HG03039 (cell line): ENCODE measurements around the gene SIAE.

Experiments used
- ATAC-seq: cut with Tn5 transposase; IDR thresholded peaks from one replicate; pipeline ENCODE4 v1.9.1; 2021; ENCODE audit warnings: mild to moderate bottlenecking, moderate library complexity; ENCODE audit not compliant: unreplicated experiment

The SIAE gene, protein sequence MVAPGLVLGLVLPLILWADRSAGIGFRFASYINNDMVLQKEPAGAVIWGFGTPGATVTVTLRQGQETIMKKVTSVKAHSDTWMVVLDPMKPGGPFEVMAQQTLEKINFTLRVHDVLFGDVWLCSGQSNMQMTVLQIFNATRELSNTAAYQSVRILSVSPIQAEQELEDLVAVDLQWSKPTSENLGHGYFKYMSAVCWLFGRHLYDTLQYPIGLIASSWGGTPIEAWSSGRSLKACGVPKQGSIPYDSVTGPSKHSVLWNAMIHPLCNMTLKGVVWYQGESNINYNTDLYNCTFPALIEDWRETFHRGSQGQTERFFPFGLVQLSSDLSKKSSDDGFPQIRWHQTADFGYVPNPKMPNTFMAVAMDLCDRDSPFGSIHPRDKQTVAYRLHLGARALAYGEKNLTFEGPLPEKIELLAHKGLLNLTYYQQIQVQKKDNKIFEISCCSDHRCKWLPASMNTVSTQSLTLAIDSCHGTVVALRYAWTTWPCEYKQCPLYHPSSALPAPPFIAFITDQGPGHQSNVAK

DNA sequence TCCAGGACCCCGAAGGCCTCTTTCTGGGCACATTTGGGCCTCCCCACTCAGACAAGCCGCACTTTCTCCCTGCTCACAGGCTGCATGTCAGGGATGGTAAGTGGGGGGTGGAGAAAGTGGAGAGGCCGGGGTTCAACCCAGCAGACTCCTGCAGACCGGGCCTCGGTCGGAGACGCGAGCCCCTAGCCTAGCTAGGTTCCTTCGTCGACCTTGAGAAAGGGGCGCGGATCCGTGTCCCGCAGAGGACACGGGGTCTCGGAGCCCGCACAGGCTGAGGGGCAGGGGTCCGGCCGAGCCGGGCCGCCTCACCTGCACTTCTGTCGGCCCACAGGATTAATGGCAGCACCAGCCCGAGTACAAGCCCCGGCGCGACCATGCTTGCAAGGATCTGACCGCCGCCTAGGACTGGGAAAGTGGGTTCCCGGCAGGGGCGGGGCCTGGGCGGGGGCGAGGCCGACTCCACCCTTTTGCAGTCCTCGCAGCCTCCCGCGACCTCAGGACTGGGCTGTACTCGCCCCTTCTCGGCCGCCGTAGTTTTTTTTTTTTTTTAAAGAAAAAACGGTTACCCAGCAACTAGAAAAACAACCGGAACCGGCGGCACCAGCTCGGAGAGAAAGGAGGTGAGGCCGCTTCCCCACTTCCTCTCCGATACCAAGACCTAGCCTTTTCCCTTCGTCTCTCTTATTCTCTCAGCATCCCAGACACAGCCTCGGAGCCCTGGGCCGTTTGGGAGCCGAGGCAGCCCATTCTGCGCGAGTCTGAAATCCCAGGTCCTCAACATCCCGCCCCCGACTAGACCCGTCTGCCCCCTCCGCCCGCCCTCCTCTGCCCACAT, at the start of gene SIAE, which contains the start of gene SPA17:
SIAE (minus strand) TSS at position 407 of the 835 bp plus-strand sequence; CDS start at position 376, 31 bp downstream.
SPA17 (plus strand) TSS at position 572 of the 835 bp plus-strand sequence. CDS start 1,361 bp downstream, outside the sequence.
- ATAC-seq, result peak; percentile 81

DNA sequence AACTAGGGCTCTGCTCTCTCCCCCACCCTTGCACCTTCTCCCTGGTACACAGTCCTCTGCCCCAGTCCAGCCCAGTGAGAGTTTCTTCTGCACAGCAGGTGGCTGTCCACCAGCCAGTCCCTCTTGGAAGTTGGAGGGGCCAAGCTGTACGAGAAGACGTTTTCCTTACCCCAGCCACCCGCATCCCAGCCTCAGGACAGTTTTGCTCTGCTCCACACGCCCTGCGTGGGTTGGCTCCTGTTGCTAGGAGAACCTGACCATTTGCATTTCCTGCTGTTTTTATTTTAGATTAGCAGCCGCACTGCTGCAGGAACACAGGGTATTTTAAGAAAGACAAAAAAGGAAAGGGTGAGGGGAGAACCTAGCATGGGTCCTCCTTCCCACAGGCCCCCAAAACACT, 48.6 kb upstream of the SIAE start:
- no peak for ATAC-seq

DNA sequence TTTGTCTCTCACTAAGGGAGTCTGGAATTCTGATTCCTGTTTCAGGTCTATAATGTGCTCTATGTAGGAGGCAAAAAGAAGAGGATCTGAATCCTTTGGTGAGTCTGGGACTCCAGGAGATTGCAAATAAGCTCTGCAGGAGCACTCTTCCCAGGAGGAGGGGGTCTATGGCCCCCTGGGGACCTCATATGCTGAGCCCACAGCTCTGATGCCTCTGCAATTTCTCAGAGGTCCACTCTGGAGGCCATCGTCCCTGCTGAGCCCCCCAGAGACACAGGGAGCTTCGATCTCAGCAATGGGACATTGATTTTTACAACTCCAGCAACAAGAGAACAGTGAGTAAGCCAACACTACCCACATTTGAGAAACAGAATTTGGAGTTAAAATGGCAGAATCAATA, 46.0 kb upstream of the SIAE start:
- no peak for ATAC-seq

DNA sequence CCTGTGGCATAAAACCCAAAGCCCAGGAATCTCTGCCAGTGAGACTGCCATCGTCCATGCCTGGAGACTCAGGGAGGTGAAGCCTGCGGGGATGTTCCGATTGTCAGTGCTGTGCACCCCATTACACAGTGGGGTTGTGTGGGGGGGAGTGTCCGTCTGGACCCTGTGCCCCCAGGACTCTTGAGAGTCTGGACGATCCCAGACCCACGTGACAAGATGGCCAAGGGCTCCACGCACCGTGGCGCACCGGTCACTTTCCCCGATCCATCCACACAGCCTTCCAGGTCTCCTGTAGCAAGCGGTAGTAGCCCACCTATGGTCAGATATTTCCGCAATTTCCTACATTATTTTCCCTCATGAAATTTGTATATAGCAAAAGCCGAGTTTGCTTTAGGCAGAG, 45.3 kb upstream of the SIAE start:
- no peak for ATAC-seq

DNA sequence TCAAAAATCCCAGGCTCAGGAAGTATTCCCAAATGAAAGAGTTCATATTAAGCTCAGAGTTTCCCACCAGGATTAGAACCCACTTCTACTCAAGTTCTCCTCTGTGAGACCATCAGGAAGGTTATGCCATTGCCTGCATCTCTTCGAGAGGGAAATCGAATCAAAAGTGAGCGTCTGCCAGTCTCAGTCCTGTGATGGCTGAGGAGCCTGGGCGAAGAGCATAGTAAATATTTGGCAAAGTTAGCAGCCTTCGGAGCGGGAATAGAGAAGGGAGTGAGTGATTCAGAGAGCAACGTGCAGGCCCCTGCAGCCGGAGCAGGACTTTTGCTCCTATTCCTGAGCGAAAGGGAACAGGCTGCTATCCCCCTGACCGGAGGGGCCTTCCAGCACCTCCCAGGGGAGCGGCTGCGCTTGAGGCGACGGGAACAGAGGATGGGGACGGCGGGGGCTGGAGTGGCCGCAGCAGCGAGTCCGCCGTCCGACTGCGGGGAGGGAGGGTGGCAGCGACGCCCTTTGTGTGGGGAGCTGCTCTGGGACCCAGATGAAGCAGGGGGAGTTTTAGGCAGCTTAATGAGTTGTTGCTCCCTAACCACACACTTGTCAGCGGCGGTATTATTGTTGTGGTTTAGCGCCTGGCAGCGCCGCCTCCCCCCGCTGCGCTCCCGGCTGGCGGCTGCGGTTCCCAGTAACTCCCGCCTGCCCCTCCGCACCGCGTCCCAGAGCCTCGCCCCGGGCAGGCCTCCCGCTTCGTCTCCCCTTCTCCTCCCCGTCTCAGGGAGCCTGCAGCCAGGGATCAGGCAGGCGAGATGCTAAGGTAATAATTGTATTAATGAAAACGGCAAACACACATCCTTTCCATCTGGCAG, 44.5 kb upstream of the SIAE start:
- ATAC-seq, result no peak

DNA sequence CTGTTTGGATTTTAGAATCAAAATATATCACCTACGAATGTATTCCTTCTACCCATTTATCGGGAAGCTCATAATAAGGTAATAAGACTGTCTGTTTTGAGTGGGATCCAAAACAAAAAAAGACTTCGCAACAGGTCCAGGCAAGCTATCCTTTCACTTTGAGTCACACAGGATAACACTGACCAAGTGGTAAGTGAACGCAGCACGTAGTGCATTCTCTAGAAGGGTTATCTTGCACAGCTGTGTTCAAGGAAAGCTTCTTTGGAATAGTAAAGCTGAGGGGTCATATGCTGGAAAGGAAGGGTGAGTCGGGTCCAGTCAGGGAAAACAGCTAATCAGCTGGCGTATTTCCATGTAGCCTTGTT, 43.9 kb upstream of the SIAE start:
- ATAC-seq, result no peak

DNA sequence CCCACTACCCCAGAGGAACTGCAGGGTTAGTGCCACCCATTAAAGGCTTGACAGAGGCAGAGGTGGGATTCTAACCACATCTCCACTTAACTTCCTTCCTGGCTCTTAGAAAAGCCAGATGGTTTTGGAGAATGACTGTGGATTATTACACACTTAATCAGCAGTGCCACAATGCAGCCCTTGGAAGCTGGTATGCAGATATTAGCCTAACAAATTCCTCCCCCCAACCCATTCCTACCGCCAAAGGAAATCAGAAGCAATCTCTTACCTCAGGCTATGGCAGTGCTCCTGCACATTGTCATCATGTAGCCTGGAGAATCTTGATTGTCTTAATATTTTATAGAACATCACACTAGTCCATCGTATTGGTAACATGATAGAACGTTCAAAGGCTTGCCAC, 43.1 kb upstream of the SIAE start:
- ATAC-seq, result no peak

DNA sequence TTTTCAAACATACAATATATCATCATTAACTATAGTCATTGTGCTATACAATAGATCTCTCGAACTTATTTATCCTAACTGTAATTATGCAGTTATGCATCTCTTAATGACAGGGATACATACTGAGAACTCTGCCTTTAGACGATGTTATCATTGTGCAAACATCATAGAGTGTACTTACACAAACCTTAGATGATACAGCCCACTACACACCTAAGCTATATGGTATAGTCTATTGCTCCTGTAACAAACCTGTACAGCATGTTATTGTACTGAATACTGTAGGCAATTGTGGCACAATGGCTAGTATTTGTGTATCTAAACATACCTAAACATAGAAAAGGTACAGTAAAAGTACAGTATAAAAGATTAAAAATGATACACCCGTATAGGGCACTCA, 38.9 kb upstream of the SIAE start:
- ATAC-seq, result no peak

DNA sequence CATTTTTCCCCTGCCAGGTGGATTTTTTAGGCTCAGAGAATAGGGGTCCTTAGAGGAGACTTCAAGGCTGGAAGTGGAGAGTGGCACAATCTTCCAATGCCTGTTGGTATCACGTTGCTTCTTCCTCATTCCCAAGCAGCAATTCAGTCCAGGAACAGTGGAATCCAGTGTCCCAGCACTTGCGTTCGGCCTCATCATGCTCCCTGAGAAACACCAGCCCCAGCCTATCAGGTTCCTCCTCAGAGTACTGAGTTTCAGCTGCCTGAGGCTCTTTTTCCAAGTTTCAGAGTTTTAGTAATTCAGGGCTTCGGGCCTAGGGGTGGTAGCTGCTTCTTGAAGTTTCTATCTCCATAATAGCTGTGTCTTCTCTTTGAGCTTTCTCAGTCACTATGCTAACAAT, 34.3 kb upstream of the SIAE start:
- no peak for ATAC-seq

DNA sequence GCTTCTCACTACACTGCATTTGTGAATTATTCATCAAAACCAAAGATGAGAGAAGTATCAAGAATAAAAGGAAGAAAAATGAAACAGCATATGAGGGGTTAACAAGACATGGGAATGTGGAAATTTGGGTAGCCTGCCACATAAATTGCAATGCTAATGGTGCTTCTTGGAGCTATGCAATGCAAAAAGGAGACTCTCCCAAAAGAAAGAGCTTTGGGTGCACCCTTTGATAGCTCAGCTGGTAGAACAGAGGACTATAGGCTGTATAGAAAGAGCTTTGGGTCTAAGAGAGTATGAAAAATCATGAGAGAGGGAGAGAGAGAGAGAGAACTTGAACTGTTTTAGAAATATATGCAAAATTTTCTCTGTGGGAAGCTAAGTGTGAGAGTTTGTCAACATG, 26.5 kb upstream of the SIAE start:
- no peak for ATAC-seq

DNA sequence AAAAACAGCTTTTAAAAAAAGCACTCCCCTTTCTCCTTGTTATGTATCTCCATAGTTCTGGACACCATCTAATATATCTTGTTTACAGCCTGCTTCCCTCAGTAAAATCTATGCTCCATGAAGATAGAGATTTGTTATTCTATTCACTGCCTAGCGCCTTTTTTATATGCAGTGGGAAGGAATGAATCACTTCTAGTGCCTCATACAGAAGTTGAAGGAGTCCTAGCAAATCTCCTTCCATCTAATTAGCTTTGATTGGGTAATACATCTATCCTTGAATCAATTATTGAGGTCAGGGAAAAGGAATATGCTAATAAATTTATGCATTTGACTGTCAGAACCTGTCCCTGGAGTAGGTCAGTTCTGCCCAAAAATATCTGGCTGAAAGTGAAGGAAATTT, 26.0 kb upstream of the SIAE start:
- ATAC-seq, result no peak

DNA sequence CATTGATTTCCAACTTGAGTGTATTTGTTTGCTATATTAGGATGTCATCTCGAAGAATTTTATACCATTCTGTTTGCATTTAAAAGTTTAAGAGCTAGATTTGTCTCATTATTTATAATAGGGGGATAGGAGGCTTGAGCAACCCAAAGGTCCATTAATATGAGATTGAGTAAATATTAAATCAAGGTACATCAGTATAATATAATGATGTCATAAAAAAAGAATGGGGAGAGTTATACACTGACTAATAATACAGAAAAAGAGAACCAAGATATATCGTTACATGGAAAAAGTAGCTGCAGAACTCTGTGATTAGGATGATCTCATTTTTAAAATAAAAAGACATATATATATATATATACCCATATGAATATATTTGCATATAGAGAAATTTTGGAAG, 19.6 kb upstream of the SIAE start:
- ATAC-seq, result no peak

DNA sequence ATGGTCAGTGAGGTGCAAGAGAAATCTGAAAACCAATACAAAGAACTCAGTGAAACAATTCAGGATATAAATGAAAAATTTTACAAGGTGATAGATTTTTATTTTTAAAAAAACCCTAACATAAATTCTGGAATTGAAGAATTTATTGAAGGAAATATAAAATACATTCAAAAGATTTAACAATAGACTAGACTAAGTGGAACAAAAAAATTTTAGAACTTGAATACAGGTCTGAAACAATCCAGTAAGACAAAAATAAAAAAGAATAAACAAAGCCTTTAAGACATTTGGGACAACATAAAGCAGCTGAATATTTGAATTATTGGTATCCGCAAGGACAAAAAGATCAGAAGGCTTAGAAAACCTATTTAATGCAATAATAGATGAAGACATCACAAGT, 8.9 kb upstream of the SIAE start:
- ATAC-seq, result no peak

DNA sequence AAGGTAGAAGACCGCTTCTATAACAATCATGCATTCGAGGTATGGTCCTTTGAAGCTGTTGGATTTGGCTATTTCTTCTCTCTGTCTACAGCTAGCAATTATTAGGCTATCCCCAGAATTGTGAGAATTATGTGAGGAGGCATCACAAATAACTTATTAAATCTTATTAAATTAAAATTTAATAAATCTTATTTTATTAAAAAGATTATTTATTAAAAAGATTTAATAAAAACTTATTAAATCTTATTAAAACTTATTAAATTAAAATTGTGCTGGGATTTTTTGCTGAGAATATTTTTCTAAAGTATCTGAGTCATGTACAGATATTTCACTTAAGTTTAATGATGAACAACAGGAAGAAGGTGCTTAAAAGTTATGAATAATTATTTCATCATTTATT, 7.9 kb upstream of the SIAE start:
- ATAC-seq, result no peak

DNA sequence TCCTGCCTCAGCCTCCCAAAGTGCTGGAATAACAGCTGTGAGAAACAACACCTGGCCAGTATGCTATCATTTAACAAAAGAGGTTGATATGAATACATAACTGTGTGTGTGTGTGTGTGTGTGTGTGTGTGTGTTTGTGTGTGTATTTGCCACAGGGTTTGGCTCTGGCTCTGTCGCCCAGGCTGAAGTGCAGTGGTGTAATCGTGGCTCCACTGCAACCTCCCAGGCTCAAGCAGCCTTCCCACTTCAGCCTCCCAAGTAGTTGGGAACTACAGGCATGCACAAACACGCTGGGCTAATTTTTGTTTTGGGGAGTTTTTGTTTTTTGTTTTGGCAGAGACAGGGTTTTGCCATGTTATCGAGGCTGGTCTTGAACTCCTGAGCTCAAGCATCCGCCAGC, 4.9 kb upstream of the SIAE start:
- no peak for ATAC-seq

DNA sequence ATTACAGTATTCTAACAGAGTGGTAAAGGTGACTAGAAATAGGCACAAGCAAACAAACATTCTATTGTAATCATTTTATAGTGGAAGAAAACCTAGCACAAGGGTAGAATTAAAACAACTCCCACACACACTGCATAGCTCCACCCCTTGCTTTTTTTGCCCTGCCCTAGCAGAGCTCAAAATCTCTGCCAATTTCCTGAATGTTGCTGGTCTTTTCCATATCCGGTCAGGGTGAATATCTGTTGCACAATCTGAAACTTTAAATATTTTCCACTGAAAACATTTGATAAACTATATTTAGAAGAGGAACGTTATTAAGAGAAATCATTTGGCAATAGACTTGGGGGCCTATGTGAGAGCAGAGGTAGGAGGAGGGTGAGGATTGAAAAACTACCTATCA, 2.8 kb upstream of the SIAE start:
- no peak for ATAC-seq

DNA sequence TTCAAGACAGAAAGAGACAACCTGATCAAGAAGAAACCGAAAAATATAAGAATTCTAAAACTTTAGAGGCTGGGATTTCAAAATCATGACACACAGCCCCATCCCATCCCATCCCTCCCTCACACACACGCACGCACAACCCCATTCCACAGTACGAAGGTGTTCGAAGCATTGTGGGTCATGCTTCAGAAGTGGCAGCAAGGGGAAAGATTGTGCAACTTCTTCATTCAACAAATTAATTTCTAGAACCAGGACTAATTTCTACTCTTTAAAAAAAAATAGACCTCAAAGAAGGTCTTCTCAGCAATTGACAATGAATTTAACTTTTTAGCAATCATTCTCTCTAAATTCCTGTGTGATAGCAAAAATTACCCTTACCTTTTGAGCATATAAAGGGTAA, 1.0 kb upstream of the SIAE start:
- ATAC-seq, result no peak

DNA sequence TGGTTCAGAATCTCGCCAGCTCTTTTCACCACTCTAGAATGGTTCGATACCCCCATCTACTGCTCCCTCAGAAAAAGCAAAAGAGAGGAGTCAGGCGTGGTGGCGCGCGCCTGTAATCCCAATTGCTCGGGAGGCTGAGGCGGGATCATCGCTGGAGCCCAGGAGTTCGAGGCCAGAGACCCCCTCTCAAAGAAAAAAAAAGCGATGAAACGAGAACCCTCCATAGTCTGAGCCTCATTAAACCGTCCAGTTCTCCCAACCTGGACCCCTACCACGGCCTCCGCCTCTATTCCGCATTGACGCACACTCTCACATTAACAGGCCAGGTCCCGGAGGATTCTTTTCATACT, 604 bp upstream of the SIAE start:
- ATAC-seq, result no peak

DNA sequence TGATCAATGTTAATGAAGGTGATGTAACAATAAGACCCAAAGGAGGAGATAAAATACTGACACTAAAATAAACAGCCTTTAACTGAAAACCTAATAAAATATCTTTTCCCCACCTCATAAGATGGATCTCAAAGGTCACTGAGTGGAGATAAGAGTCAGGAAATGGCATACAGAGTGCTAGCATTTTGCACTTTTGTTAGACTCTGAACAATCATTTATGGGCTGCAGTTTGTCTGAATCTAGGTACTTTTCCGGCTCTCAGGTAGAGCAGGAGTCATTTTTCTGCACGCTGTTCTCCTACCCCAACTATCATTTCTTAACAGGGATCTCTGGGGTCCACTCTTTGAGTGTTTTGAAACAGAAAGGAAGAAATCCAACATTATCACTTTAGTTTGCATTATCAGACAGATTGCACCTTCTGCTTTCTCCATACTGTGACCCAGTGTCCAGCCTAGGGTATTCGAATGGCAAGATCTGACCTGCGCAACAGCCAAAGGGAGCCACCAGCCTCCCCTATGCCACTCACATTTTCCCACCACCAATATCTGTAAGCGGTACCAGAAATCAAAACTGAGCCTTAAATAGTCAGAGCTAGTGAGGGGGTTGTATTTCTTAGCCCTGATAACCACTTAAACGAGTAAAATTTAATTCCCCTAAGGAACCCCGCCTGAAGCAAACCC, 863 bp downstream of the SIAE start:
- ATAC-seq, result no peak

DNA sequence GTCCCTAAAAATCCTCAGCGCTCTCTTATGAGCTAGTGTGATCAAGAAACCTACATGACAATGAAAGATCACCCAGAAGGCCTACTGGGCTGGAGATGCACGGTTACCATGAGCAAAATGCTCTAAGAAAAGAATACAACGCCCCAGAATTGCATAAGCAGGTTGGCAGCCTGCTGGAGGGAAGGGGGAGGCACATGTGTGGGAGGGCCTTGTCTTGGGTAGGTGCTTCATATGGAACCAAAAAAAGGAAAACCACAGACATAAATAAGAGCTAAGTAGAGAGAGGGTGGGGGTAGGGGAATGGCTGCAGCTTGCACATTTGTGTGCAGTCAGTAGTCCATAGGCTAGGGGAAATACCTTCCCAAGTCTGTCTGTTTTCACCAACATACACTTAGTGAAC, 2.8 kb downstream of the SIAE start:
- no peak for ATAC-seq

DNA sequence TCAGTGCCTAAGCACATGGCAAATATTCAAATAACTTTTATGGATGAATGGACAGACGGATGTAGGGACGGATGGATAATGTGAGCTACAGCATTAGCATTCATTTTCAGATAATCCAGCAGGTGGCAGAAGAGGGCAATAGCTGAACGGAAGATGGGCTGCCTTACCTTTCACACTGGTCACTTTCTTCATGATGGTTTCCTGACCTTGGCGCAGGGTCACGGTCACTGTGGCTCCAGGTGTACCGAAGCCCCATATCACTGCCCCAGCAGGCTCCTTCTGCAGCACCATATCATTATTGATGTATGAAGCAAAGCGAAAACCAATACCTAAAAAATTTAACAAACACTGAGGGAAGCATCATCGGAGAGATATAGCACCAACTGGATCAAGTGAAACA, 4.3 kb downstream of the SIAE start:
- peak; percentile 33 for ATAC-seq
